Stimulated activated CD4-positive, alpha-beta T cell treated with anti-CD3 and anti-CD28 coated beads, Interleukin-4, amount 100 ng/mL, for 1 hour (primary cell): ENCODE data around the gene CRYL1.

ENCODE experiments used
- DNase-seq: peaks from one replicate; pipeline ENCODE4 v3.0.0-alpha.2; 2020

The CRYL1 gene

GRCh38 chr13:20491926-20492435 lies 33.7 kb downstream of the CRYL1 start:
- DNase-seq = no peak

DNA sequence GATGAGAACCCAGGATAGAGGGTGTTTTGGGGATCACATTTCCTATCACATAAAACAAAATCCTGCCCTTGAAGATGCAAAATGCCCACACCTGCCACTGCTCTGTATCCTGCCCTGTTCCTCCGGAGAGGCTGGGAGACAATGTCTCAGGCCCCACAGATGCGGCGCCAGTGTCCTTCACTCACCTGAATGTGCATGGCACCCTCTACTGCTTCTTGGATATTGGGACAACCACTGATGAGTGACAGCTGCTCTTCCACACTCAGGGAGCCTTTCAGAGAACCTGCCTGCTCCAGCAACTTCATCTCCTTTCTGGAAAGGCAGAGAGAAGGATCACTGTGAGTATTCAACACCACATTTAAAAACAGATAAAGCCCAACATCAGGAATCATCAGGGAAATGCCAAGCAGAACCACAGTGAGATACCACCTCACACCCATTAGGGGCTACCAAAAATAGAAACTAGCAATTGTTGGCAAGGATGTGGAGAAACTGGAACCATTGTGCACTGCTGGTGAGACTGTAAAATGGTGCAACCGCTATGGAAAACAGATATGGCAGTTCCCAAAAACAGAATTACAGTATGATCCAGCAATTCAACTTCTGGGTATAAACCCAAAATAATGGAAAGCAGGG lies 36.4 kb downstream of the CRYL1 start:
- DNase-seq = peak; percentile 52

DNA sequence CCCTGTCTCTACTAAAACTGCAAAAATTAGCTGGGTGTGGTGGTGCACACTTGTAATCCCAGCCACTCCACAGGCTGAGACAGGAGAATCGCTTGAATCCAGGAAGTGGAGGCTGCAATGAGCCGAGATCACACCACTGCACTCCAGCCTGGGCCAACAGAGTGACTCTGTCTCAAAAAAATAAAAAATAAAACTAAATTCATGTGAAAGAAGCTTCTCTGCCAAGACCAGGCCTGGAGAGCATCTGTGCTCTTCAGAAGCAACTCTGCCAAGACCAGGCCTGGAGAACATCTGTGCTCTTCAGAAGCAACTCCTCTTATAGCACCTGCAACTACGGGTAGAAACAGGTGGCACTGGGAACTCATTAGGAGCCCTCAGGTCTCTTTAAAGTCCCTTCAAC lies 37.7 kb downstream of the CRYL1 start:
- no peak for DNase-seq

- no peak for DNase-seq
Observed at GRCh38 chr13:20482787-20483186, 42.9 kb downstream of the CRYL1 start.

DNA sequence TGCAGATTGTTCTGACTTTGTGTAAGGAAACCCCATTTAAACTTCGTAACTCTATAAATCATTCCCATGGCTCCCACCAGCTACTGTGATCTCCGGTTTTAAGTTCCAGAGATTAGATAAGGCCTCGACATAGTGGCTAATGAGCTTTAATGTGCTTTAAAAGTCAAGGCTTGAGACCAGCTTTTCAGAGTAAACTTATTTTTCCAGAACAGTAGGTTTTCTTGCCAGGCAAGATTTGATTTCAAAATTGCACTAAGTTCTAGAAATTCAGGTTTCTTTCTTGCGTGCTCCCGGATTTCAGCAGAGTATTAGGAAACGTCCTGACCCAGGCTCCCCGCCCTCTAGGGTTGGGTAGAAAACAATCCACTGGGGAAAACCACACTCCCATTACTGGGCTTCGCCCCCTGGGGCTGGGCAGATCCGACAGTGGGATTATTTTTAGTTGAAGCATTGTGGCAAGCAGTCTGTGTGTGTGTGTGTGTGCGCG lies 43.3 kb downstream of the CRYL1 start:
- DNase-seq = no peak

- no peak for DNase-seq
Observed at GRCh38 chr13:20477394-20477793, 48.3 kb downstream of the CRYL1 start.

DNA sequence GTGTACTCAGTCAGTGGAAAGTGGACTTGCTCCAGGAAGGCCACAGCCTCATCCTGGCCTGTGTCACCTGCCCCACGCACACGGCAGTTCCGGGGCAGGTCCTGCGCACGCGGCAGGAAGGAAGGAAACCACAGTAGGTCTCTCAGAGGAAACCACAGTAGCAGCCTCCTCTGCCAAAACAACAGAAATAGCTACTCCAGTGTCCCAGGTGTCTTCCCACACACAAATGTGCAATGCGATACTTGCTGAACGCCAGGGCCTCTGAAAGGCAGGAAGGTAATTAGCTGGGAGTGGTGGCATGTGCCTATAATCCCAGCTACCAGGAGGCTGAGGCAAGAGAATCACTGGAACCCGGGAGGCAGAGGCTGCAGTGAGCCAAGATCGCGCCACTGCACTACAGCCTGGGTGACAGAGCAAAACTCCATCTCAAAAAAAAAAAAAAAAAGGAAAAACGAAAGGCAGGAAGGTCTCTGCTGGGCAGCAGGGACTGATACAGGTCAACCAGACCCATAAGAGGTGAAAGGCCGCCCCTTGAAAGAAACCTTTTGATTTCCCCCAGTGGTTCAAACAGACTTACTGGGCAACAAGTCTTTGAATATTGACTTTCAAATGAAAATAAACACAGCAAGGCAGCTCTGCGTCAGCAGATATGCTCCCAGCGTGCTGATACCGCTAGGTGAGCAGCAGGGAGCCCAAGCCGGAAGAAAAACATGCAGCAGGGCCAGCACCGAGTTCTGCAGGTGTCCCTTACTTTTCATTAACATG lies 49.5 kb downstream of the CRYL1 start:
- peak; percentile 58 for DNase-seq

DNA sequence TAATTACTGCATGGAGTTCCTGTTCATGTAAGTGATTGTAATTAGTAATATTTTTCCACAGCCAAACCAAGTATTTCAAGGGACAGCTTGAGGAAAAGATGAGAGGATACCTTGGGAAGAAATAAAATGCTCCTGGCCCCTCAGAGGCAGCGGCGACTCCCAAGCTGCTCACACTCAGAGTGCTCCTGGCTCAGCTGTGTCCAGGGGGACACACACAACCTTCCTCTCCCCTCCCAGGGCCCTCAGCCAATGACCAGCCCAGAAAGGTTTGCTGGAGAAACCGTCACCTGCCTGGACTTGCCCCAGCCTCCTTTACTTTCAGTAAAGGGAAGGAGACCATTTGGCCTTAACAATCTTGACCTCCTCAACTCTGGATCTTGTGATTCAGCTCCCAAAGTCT lies 51.1 kb downstream of the CRYL1 start:
- no peak for DNase-seq

GRCh38 chr13:20473888-20474287 lies 51.8 kb downstream of the CRYL1 start:
- DNase-seq = no peak

DNA sequence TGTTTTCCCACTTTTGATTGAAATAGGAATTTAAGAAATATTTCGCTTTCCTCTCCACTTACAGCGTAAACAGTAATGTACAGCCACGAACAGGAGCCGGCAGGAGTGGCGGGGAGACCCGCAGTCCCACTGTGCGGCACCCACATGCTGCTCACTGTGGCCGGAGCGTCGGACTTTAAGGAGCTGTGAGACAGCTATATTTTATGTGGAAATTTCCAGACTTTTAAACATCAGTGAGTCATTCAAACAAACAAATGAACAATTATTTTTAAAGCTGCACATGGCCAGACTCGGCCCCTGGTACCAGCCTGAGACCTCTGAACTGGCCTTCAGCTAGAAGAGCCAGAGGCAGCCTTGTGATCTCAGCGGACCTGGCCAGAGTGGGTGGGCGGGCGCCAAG lies 52.5 kb downstream of the CRYL1 start:
- DNase-seq = no peak

- DNase-seq = no peak
Observed at GRCh38 chr13:20472531-20472930, 53.1 kb downstream of the CRYL1 start.

- DNase-seq = no peak
Observed at GRCh38 chr13:20470136-20470535, 55.5 kb downstream of the CRYL1 start.

GRCh38 chr13:20466371-20466770 lies 59.3 kb downstream of the CRYL1 start:
- no peak for DNase-seq

DNA sequence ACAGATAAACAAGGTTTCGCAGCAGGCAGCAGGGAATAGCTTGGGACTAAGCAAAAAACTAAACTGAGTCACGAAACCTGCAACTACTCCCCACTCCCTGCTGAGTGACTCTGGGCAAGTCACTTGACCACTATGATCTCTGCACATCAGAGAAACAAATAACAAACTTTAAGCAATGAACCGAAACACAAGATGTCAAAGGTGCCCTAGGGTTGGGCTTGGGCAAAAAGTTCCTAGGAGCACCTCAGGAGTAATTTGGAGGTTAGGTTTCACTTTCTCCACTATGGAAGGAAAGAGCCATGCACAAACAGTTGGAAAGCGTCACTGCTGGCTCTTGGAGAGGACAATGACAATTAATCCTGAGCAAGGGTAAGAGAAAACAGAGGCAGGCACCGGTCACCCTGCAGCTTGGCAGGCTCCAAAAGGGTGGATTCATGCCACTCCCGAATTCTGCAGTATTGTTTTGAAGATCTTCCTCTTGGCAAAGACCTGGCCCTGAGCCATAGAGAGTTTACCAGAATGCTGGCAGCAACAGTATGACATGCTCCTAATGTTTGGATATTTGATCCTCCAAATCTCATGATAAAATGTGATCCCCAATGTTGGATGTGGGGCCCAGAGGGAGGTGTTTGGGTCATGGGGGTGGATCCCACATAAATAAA lies 60.3 kb downstream of the CRYL1 start:
- no peak for DNase-seq

- no peak for DNase-seq
Observed at GRCh38 chr13:20462921-20463320, 62.7 kb downstream of the CRYL1 start.

- DNase-seq = no peak
Observed at GRCh38 chr13:20462533-20462915, 63.1 kb downstream of the CRYL1 start.

GRCh38 chr13:20461860-20462532 lies 63.7 kb downstream of the CRYL1 start:
- no peak for DNase-seq

DNA sequence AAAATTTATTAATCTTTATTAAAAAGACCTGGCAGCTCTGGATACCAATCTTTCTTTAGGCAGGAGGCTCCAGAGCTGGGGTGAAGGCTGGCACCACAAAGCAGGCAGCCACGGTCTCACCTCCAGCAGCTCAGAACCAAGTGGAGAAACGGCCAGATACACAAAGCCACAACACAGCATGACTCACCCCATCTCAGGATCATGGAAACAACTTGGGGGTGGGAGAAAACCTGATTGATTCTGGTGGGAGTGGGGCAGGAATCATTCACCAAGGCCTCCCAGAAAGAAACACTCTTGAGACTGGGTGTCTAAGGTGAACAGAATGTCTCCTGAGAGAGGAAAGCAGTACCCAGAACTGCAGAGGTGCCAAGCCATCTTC lies 64.2 kb downstream of the CRYL1 start:
- DNase-seq = no peak

- DNase-seq = no peak
Observed at GRCh38 chr13:20460761-20461160, 64.9 kb downstream of the CRYL1 start.

GRCh38 chr13:20457670-20458069 lies 68.0 kb downstream of the CRYL1 start:
- no peak for DNase-seq

DNA sequence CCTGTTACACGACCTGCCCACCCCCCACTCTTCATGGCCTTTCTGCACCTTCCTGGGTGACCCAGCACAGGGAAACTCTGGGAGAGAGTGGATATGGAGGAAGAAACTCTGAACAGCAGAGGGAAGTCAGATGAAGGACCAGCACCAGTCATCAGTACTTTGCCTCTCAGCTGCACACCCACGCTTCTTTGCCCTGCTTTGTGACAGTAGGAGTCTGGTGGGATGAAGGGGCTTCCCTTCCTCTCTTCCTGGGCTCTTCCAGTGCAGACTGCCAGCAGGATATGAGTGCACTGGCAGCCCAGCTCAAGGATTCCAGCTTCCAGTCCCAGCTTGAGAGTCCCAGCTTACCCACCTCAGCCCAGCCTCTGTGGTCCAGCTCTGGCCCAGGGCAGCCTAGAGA lies 68.9 kb downstream of the CRYL1 start:
- no peak for DNase-seq

DNA sequence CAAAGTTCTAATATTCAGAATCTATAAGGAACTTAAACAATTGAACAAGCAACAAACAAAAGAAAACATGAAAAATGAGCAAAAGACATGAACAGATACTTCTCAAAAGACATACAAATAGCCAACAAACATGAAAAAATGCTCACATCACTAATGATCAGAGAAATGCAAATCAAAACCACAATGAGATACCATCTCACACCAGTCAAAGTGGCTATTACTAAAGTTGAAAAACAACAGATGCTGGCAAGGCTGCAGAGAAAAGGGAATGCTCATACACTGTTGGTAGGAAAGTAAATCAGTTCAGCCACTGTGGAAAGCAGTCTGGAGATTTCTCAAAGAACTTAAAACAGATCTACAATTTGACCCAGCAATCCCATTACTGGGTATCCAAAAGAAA lies 74.3 kb downstream of the CRYL1 start:
- DNase-seq = no peak

DNA sequence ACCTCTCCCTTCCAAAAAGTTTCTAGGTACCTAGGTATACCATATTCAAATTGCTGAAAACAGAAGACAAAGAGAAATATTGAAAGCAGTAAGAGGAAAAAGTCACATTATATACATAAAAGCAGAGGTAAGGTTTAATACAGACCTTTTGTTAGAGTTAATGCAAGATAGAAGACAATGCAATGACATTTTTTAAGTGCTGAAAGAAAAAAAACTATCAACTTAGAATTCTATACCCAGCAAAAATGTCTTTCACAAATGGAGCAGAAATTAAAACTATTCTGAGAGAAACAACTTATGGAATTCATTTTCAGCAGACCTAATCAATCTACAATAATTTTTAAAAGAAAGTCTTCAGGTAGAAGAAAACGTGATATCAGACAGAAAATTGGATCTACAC lies 77.2 kb downstream of the CRYL1 start:
- DNase-seq = no peak
